HepG2 (cell line): Measurements from ENCODE around the gene NAPSA. TPM values are rescaled to one million over a fixed set of nuclear protein-coding genes. Genes with fewer than 3 reads are reported as not detected.

Source experiments
- ATAC-seq: fragments of 200-7000 bp; cut with Tn5 transposase; 3 replicates; pipeline ENCODE4 v1.9.1; 2020; ENCODE audit warnings: mild to moderate bottlenecking, moderate library complexity
- BruUV-seq: library from RNA; stranded (reverse); fragments of 400-500 nt; replicated peaks from 2 replicates; lab custom pipeline; 2021; lab: Mats Ljungman, UMichigan
- CTCF ChIA-PET: fragments of 300-600 bp; formaldehyde crosslinking; extraction: SDS; loops from one replicate; lab custom pipeline; 2021; ENCODE audit warnings: low total read pairs, inconsistent platforms, low intra/inter-chr PET ratio; lab: Yijun Ruan, JAX
- POLR2A ChIA-PET: fragments of 350-600 bp; sonication (Branson Sonifier 250); formaldehyde crosslinking; loops from one replicate; lab custom pipeline; 2020; ENCODE audit warnings: antibody characterized with exemption, inconsistent platforms; lab: Yijun Ruan, JAX
- DNase-seq: peaks from one replicate; pipeline ENCODE4 v3.0.0-alpha.2; 2015; ENCODE audit warnings: low spot score
- FAIRE-seq: peaks from 3 replicates; lab custom pipeline; 2011; peaks lifted over from hg19 to GRCh38; lab: Jason Lieb, UNC
- H2AFZ ChIP-seq: one replicate; pipeline ENCODE4 v1.6.1; 2011; ENCODE audit warnings: low read length, inconsistent platforms
- H3K27ac ChIP-seq: fragments of 300-600 bp; 3 replicates; pipeline ENCODE4 v1.8.0; 2011; ENCODE audit warnings: mixed run types, mild to moderate bottlenecking, mixed read lengths, low read length, inconsistent platforms; ENCODE audit not compliant: insufficient read depth; ENCODE audit errors: extremely low read length
- H3K27me3 ChIP-seq, 2 experiments: fragments of 200-600 bp in 1 of 2; 2 replicates in 1 of 2; 3 replicates in 1 of 2; pipeline versions ENCODE4 v1.6.0 to v1.8.0; 2011; ENCODE audit warnings: low read length in 2 of 2, mild to moderate bottlenecking in 2 of 2, moderate library complexity in 2 of 2, inconsistent platforms in 1 of 2; ENCODE audit not compliant: insufficient read depth in 2 of 2, control insufficient read depth in 1 of 2
- H3K36me3 ChIP-seq, 2 experiments: fragments of 200-600 bp in 1 of 2; replicated peaks in 1 of 2; 2 replicates in 1 of 2; 3 replicates in 1 of 2; pipeline versions ENCODE4 v1.5.1 to v1.8.0; 2011; ENCODE audit warnings: low read length in 2 of 2, inconsistent platforms in 1 of 2; ENCODE audit not compliant: insufficient read depth in 2 of 2, control insufficient read depth in 1 of 2
- H3K4me1 ChIP-seq: 2 replicates; pipeline ENCODE4 v1.5.1; 2012; ENCODE audit warnings: low read length, inconsistent platforms; ENCODE audit not compliant: insufficient read depth
- H3K4me2 ChIP-seq: 2 replicates; pipeline ENCODE4 v1.6.0; 2011; ENCODE audit warnings: low read depth, low read length, inconsistent platforms
- H3K4me3 ChIP-seq, 3 experiments: fragments of 200-600 bp in 1 of 3; sonication (generic), shearing (Covaris generic) in 1 of 3; replicated peaks in 1 of 3; 2 replicates each; pipeline ENCODE4 v1.5.1; 2011 to 2016; ENCODE audit warnings: low read length in 3 of 3, inconsistent platforms in 2 of 3, low read depth in 2 of 3, mild to moderate bottlenecking in 2 of 3, control low read depth in 1 of 3, mixed read lengths in 1 of 3; ENCODE audit not compliant: insufficient read depth in 1 of 3
- H3K79me2 ChIP-seq: one replicate; pipeline ENCODE4 v1.6.1; 2011; ENCODE audit warnings: low read length, inconsistent platforms; ENCODE audit not compliant: insufficient read depth
- H3K9ac ChIP-seq: 2 replicates; pipeline ENCODE4 v1.6.0; 2011; ENCODE audit warnings: mild to moderate bottlenecking, low read depth, low read length, inconsistent platforms; ENCODE audit not compliant: insufficient read depth
- H3K9me3 ChIP-seq: 2 replicates; pipeline ENCODE4 v1.5.1; 2012; ENCODE audit warnings: mild to moderate bottlenecking, low read length
- H4K20me1 ChIP-seq: 2 replicates; pipeline ENCODE4 v1.6.0; 2011; ENCODE audit warnings: inconsistent platforms, mild to moderate bottlenecking, low read length, moderate library complexity; ENCODE audit not compliant: insufficient read depth
- AHR ChIP-seq: IDR thresholded peaks from 2 replicates; pipeline ENCODE4 v1.6.1; 2018; ENCODE audit warnings: missing genetic modification reagents, missing compliant biosample characterization
- HOXD1 ChIP-seq: sonication (generic); formaldehyde crosslinking; IDR thresholded peaks from 2 replicates; pipeline ENCODE4 v1.5.0; 2020; ENCODE audit warnings: missing genetic modification reagents
- KLF11 ChIP-seq: IDR thresholded peaks from 2 replicates; pipeline ENCODE4 v1.6.1; 2016; ENCODE audit warnings: missing compliant biosample characterization
- RFX3 ChIP-seq: IDR thresholded peaks from 2 replicates; pipeline ENCODE4 v1.6.1; 2016; ENCODE audit warnings: missing biosample characterization, missing genetic modification reagents
- RXRB ChIP-seq: IDR thresholded peaks from 2 replicates; pipeline ENCODE4 v1.6.1; 2016; ENCODE audit warnings: borderline replicate concordance, missing genetic modification reagents, missing compliant biosample characterization
- SIX4 ChIP-seq: sonication (generic); formaldehyde crosslinking; IDR thresholded peaks from 2 replicates; pipeline ENCODE4 v1.4.0; 2020; ENCODE audit warnings: missing genetic modification reagents
- TARDBP ChIP-seq: sonication (generic); formaldehyde crosslinking; IDR thresholded peaks from 2 replicates; pipeline ENCODE4 v1.8.0; 2022; ENCODE audit warnings: mild to moderate bottlenecking, missing genetic modification reagents
- ZBTB21 ChIP-seq: sonication (generic); formaldehyde crosslinking; IDR thresholded peaks from 2 replicates; pipeline ENCODE4 v1.4.0; 2020; ENCODE audit warnings: missing genetic modification reagents
- ZNF136 ChIP-seq: sonication (generic); formaldehyde crosslinking; IDR thresholded peaks from 2 replicates; pipeline ENCODE4 v1.8.1; 2022; ENCODE audit warnings: low read depth, mild to moderate bottlenecking, moderate library complexity, missing genetic modification reagents
- ZNF329 ChIP-seq: sonication (generic); formaldehyde crosslinking; IDR thresholded peaks from 2 replicates; pipeline ENCODE4 v1.9.0; 2021; ENCODE audit warnings: low read depth, mild to moderate bottlenecking, missing genetic modification reagents
- ZNF597 ChIP-seq: sonication (generic); formaldehyde crosslinking; IDR thresholded peaks from 2 replicates; pipeline ENCODE4 v1.5.0; 2020; ENCODE audit warnings: missing genetic modification reagents
- WGBS: methylation state at CpG from one replicate; pipeline ENCODE4 v1.1.6; 2017; ENCODE audit warnings: low lambda C conversion rate; 5-methylcytosine and 5-hydroxymethylcytosine counted together
- in situ Hi-C: cut with HindIII; loops from 2 replicates; pipeline ENCODE4 v1.10.0; 2017; ENCODE audit warnings: low pct_unique_long_range_greater_than_20kb; ENCODE audit not compliant: extremely low pct_ligation_motif_present
- intact Hi-C: fragments of 100-400 bp; cut with micrococcal nuclease; formaldehyde crosslinking; loops from one replicate; pipeline ENCODE4 v1.10.0; 2022; ENCODE audit not compliant: unreplicated experiment
- polyA plus RNA-seq, 8 experiments: library from polyadenylated mRNA; depleted of rRNA in 3 of 8; stranded (reverse) in 7 of 8; unstranded in 1 of 8; fragments of >200 nt; fragmentation: Illumina TruSeq in 4 of 8; extraction: Trizol in 4 of 8; gene quantifications; 2 replicates each; pipeline versions ENCODE4 v1.2.1 to v1.2.3, GENCODE V29; 2011 to 2016; ENCODE audit warnings: low read depth in 4 of 8, missing spikeins in 1 of 8, mixed read lengths in 1 of 8; ENCODE audit not compliant: insufficient read depth in 1 of 8
- total RNA-seq, 5 experiments: library from RNA; depleted of rRNA; stranded (reverse); fragments of >200 nt; fragmentation: Illumina TruSeq; extraction: Trizol; gene quantifications; 2 replicates each; pipeline ENCODE4 v1.2.3, GENCODE V29; 2016; ENCODE audit warnings: low read depth in 1 of 5

Gene NAPSA
- total and polyA plus RNA-seq, 2 of the 13 experiments (the other 11 are each of a cell fraction or from before 2014, with no cell fraction given) = not detected

DNA sequence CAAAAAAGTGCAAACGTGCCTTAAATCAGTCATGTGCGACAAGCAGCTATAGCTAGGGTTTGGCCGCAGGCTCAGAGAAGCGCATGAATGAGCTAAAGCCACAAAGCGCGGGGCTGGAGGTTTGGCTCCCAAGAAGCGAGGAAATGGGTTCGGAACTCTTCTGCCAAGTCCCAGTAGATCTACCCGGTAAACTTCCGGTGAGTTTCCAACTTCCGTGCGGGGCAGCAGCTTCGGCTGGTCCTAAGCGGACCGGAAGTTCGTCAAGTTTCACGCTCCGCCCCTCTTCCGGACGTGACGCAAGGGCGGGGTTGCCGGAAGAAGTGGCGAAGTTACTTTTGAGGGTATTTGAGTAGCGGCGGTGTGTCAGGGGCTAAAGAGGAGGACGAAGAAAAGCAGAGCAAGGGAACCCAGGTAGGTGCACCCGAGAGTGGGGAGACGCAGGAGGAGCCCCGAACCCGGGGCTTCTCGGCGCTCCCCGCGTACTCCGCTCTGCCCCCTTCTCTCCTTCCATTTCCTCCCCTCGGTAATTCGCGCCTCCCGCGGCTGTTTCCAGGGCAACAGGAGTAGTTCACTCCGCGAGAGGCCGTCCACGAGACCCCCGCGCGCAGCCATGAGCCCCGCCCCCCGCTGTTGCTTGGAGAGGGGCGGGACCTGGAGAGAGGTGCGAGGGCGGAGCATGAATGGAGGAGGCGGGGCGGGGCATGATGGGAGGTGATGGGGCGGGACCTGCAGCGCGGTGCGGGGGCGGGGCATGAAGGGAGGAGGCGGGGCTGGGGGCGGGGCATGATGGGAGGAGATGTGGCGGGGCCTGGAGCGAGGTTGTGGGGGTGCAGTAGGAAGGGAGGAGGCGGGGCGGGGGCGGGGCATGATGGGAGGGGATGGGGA, 11.0 kb upstream of the NAPSA start, which contains the start of gene NR1H2 (continued):
- TF ChIP-seq RXRB (CRISPR knock-in tag) = peak; percentile 70
- peak; percentile 99 for TF ChIP-seq ZBTB21 (CRISPR knock-in tag)
- TF ChIP-seq SIX4 = peak; percentile 71; the same call in 1 of the 2 replicates
- TF ChIP-seq RFX3 (CRISPR knock-in tag) = 0 out of 2 replicates have a peak, but pooled peaks have one; percentile 35
- TF ChIP-seq ZNF329 (CRISPR knock-in tag) = 0 out of 2 replicates have a peak, but pooled peaks have one; percentile 33

GRCh38 chr19:50371914-50372475, 6.6 kb upstream of the NAPSA start:
- Histone ChIP-seq H3K36me3 (no peaks in the 10 kb centered on the region), H2AFZ (no peak overlapping the region), H3K9me3 (no peaks in the 10 kb centered on the region), H3K4me3 (no peak overlapping the region), H3K4me1 (peaks cover 13% of the 10 kb centered on the region), H3K27me3 (no peaks in the 10 kb centered on the region; a peak in 1 of 5 replicates), H4K20me1 (no peaks in the 10 kb centered on the region), H3K79me2 (no peaks in the 10 kb centered on the region), H3K27ac (no peak overlapping the region), H3K9ac (no peak overlapping the region), H3K4me2 (no peak overlapping the region)
- TF ChIP-seq ZNF136 (CRISPR knock-in tag) = no peak
- TF ChIP-seq AHR (CRISPR knock-in tag) = no peak
- TF ChIP-seq SIX4 = no peak
- TF ChIP-seq ZNF597 = no peak
- no peak for TF ChIP-seq TARDBP (CRISPR knock-in tag)
- no peak for TF ChIP-seq HOXD1 (CRISPR knock-in tag)
- no peak for TF ChIP-seq KLF11 (CRISPR knock-in tag)
- in situ Hi-C loops = loop anchor here (10.0 to 25.0 kb wide), 2 partner anchors 93 to 415 kb away; partner anchors contain the start of gene ACP4
- FAIRE-seq (no peak), DNase-seq (no peak), ATAC-seq (no peak)
- BruUV-seq = no TSS peak
- CTCF ChIA-PET = no interaction called here
- POLR2A ChIA-PET = no interaction called here
- 64% methylated on average over 10 of the region's 10 CpGs for WGBS
- intact Hi-C loops = no loop called here
